ENCODE results near the gene SMIM43. TPM values are rescaled to one million over a fixed set of nuclear protein-coding genes. Genes with fewer than 3 reads are reported as not detected.
A peak's percentile ranks its signal among the peaks of the same experiment; 100 is the strongest.

The SMIM43 gene
- total and polyA plus RNA-seq, 2 donors: 0.24 to 0.43 TPM

GRCh38 chr4:121799208-121799823 is 34.4 kb upstream of the SMIM43 start:
- Histone ChIP-seq H3K4me1 (ENCODE audit: control insufficient read depth in 2 of 2, insufficient read depth in 2 of 2, low read length in 2 of 2) (peaks cover 17 to 47% of the 10 kb centered on the region in 2 donors), H3K36me3 (ENCODE audit: control insufficient read depth in 2 of 2, insufficient read depth in 2 of 2, low read length in 1 of 2) (peaks cover 8 to 16% of the 10 kb centered on the region in 2 donors), H3K9me3 (ENCODE audit: control insufficient read depth in 2 of 2, insufficient read depth in 1 of 2, low read length in 1 of 2) (no peaks in the 10 kb centered on the region), H3K27me3 (ENCODE audit: control insufficient read depth in 2 of 2, insufficient read depth in 1 of 2, low read length in 1 of 2) (no peaks in the 10 kb centered on the region), H3K4me3 (ENCODE audit: low read length in 2 of 2) (no peak overlapping the region), H3K27ac (ENCODE audit: low read depth in 1 of 2, low read length in 1 of 2) (peak overlapping the region; percentile 84 to 92)
- WGBS: 57% methylated on average over 2 of the region's 2 CpGs
- DNase-seq (ENCODE audit: low read depth in 6 of 9, low spot score in 9 of 9): peak in 2 of 9 donors; percentile 11 to 30

DNA sequence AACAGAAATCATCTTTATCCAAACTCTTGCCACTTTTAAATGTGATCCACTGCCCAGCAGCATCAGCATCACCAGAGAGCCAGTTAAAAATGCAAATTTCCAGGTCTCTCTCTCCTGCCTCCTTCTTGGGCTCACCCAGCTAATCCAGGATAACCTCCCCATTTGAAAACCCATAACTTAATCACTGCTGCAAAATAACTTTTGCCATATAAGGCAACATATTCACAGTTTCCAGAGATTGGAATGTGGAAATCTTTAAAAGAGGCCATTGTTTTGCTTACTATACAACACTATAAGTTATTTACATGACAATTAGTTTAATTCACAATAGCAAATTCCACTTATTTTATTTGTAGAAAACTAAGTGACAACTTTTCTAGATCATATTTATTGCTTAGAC is 31.3 kb upstream of the SMIM43 start:
- H3K4me3 ChIP-seq (ENCODE audit: low read length in 2 of 2): no peak overlapping the region
- H3K27ac ChIP-seq (ENCODE audit: low read depth in 1 of 2, low read length in 1 of 2): peak overlapping the region in 1 of 2 donors; percentile 96
- H3K4me1 ChIP-seq (ENCODE audit: control insufficient read depth in 2 of 2, insufficient read depth in 2 of 2, low read length in 2 of 2): peaks cover 17 to 54% of the 10 kb centered on the region in 2 donors
- H3K9me3 ChIP-seq (ENCODE audit: control insufficient read depth in 2 of 2, insufficient read depth in 1 of 2, low read length in 1 of 2): no peaks in the 10 kb centered on the region
- H3K27me3 ChIP-seq (ENCODE audit: control insufficient read depth in 2 of 2, insufficient read depth in 1 of 2, low read length in 1 of 2): no peaks in the 10 kb centered on the region
- H3K36me3 ChIP-seq (ENCODE audit: control insufficient read depth in 2 of 2, insufficient read depth in 2 of 2, low read length in 1 of 2): no peaks in the 10 kb centered on the region
- DNase-seq (ENCODE audit: low read depth in 6 of 9, low spot score in 9 of 9): no peak

- WGBS: 88% methylated on average over 5 of the region's 5 CpGs
- peak overlapping the region in 1 of 2 donors; percentile 96 for H3K27ac ChIP-seq (ENCODE audit: low read depth in 1 of 2, low read length in 1 of 2)
- no peaks in the 10 kb centered on the region for H3K9me3 ChIP-seq (ENCODE audit: control insufficient read depth in 2 of 2, insufficient read depth in 1 of 2, low read length in 1 of 2)
- DNase-seq (ENCODE audit: low read depth in 6 of 9, low spot score in 9 of 9): no peak
- no peak overlapping the region for H3K4me3 ChIP-seq (ENCODE audit: low read length in 2 of 2)
- H3K36me3 ChIP-seq (ENCODE audit: control insufficient read depth in 2 of 2, insufficient read depth in 2 of 2, low read length in 1 of 2): no peaks in the 10 kb centered on the region
- peaks cover 16 to 42% of the 10 kb centered on the region in 2 donors for H3K4me1 ChIP-seq (ENCODE audit: control insufficient read depth in 2 of 2, insufficient read depth in 2 of 2, low read length in 2 of 2)
- H3K27me3 ChIP-seq (ENCODE audit: control insufficient read depth in 2 of 2, insufficient read depth in 1 of 2, low read length in 1 of 2): no peaks in the 10 kb centered on the region
These were observed 29.7 kb upstream of the SMIM43 start for GRCh38 chr4:121794505-121795188.

GRCh38 chr4:121792966-121793365 is 28.0 kb upstream of the SMIM43 start:
- WGBS: over 99% methylated on average over 2 of the region's 2 CpGs
- Histone ChIP-seq H3K4me3 (ENCODE audit: low read length in 2 of 2) (no peak overlapping the region), H3K36me3 (ENCODE audit: control insufficient read depth in 2 of 2, insufficient read depth in 2 of 2, low read length in 1 of 2) (no peaks in the 10 kb centered on the region), H3K4me1 (ENCODE audit: control insufficient read depth in 2 of 2, insufficient read depth in 2 of 2, low read length in 2 of 2) (peaks cover 11 to 27% of the 10 kb centered on the region in 2 donors), H3K27me3 (ENCODE audit: control insufficient read depth in 2 of 2, insufficient read depth in 1 of 2, low read length in 1 of 2) (peaks cover 0 to 5% of the 10 kb centered on the region in 2 donors), H3K9me3 (ENCODE audit: control insufficient read depth in 2 of 2, insufficient read depth in 1 of 2, low read length in 1 of 2) (no peaks in the 10 kb centered on the region), H3K27ac (ENCODE audit: low read depth in 1 of 2, low read length in 1 of 2) (no peak overlapping the region)
- DNase-seq (ENCODE audit: low read depth in 6 of 9, low spot score in 9 of 9): no peak

DNA sequence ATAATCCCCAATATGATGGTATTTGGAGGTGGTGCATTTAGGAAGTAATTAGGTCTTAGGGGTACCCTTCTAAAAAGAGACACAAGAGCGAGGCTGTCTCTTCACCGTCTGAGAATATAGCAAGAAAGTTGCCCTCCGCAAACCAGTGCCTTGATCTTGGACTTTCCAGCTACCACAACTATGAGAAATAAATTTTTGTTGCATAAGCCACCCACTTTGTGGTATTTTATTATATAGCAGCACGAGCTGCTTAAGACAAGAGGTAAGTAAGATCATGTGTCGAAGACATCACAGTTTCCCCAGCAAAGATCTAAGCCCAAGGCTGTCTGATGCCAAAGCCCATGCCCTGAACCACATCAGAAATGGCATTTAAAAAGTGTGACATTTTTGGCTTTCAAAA is 26.5 kb upstream of the SMIM43 start:
- Histone ChIP-seq H3K4me3 (ENCODE audit: low read length in 2 of 2) (no peak overlapping the region), H3K4me1 (ENCODE audit: control insufficient read depth in 2 of 2, insufficient read depth in 2 of 2, low read length in 2 of 2) (peaks cover 11 to 27% of the 10 kb centered on the region in 2 donors), H3K27me3 (ENCODE audit: control insufficient read depth in 2 of 2, insufficient read depth in 1 of 2, low read length in 1 of 2) (peaks cover 0 to 7% of the 10 kb centered on the region in 2 donors), H3K9me3 (ENCODE audit: control insufficient read depth in 2 of 2, insufficient read depth in 1 of 2, low read length in 1 of 2) (no peaks in the 10 kb centered on the region), H3K36me3 (ENCODE audit: control insufficient read depth in 2 of 2, insufficient read depth in 2 of 2, low read length in 1 of 2) (no peaks in the 10 kb centered on the region), H3K27ac (ENCODE audit: low read depth in 1 of 2, low read length in 1 of 2) (no peak overlapping the region)
- peak in 2 of 9 donors; percentile 13 to 52 for DNase-seq (ENCODE audit: low read depth in 6 of 9, low spot score in 9 of 9)
- WGBS: 75% methylated on average over 5 of the region's 5 CpGs

- peaks cover 0 to 7% of the 10 kb centered on the region in 2 donors for H3K27me3 ChIP-seq (ENCODE audit: control insufficient read depth in 2 of 2, insufficient read depth in 1 of 2, low read length in 1 of 2)
- peaks cover 8 to 23% of the 10 kb centered on the region in 2 donors for H3K4me1 ChIP-seq (ENCODE audit: control insufficient read depth in 2 of 2, insufficient read depth in 2 of 2, low read length in 2 of 2)
- H3K36me3 ChIP-seq (ENCODE audit: control insufficient read depth in 2 of 2, insufficient read depth in 2 of 2, low read length in 1 of 2): no peaks in the 10 kb centered on the region
- no peak for DNase-seq (ENCODE audit: low read depth in 6 of 9, low spot score in 9 of 9)
- H3K27ac ChIP-seq (ENCODE audit: low read depth in 1 of 2, low read length in 1 of 2): no peak overlapping the region
- H3K9me3 ChIP-seq (ENCODE audit: control insufficient read depth in 2 of 2, insufficient read depth in 1 of 2, low read length in 1 of 2): no peaks in the 10 kb centered on the region
- H3K4me3 ChIP-seq (ENCODE audit: low read length in 2 of 2): no peak overlapping the region
These were observed 26.0 kb upstream of the SMIM43 start for GRCh38 chr4:121790976-121791375.

- 96% methylated on average over 3 of the region's 3 CpGs for WGBS
These were observed 25.2 kb upstream of the SMIM43 start for GRCh38 chr4:121789960-121790829.

DNA sequence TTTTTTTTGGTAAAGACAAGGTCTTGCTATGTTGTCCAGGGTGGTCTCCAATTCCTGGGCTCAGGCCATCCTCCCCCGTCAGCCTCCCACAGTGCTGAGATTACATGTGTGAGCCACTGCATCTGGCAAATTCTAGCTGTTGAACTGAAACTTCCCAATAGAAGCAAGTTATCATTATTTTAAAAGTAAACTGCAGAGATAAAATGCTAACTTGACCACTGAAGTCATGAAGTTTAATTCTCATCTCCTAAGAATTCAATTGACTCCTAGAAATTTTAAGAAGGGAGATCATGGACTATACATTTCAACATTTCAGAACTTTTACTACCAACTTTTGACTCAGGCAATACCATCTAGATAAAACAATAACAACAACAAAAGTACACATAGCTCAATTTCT is 24.5 kb upstream of the SMIM43 start:
- Histone ChIP-seq H3K9me3 (ENCODE audit: control insufficient read depth in 2 of 2, insufficient read depth in 1 of 2, low read length in 1 of 2) (no peaks in the 10 kb centered on the region), H3K4me1 (ENCODE audit: control insufficient read depth in 2 of 2, insufficient read depth in 2 of 2, low read length in 2 of 2) (peaks cover 1 to 8% of the 10 kb centered on the region in 2 donors), H3K27ac (ENCODE audit: low read depth in 1 of 2, low read length in 1 of 2) (no peak overlapping the region), H3K4me3 (ENCODE audit: low read length in 2 of 2) (no peak overlapping the region), H3K36me3 (ENCODE audit: control insufficient read depth in 2 of 2, insufficient read depth in 2 of 2, low read length in 1 of 2) (no peaks in the 10 kb centered on the region), H3K27me3 (ENCODE audit: control insufficient read depth in 2 of 2, insufficient read depth in 1 of 2, low read length in 1 of 2) (peaks cover 0 to 13% of the 10 kb centered on the region in 2 donors)
- DNase-seq (ENCODE audit: low read depth in 6 of 9, low spot score in 9 of 9): no peak
- WGBS: 100% methylated on average over 1 of the region's 1 CpG

More at GRCh38 chr4:121789960-121790829, 25.2 kb upstream of the SMIM43 start:
- no peak overlapping the region for H3K27ac ChIP-seq (ENCODE audit: low read depth in 1 of 2, low read length in 1 of 2)
- H3K4me3 ChIP-seq (ENCODE audit: low read length in 2 of 2): no peak overlapping the region
- peaks cover 0 to 11% of the 10 kb centered on the region in 2 donors for H3K27me3 ChIP-seq (ENCODE audit: control insufficient read depth in 2 of 2, insufficient read depth in 1 of 2, low read length in 1 of 2)
- H3K36me3 ChIP-seq (ENCODE audit: control insufficient read depth in 2 of 2, insufficient read depth in 2 of 2, low read length in 1 of 2): no peaks in the 10 kb centered on the region
- H3K4me1 ChIP-seq (ENCODE audit: control insufficient read depth in 2 of 2, insufficient read depth in 2 of 2, low read length in 2 of 2): peaks cover 7 to 15% of the 10 kb centered on the region in 2 donors
- DNase-seq (ENCODE audit: low read depth in 6 of 9, low spot score in 9 of 9): no peak
- no peaks in the 10 kb centered on the region for H3K9me3 ChIP-seq (ENCODE audit: control insufficient read depth in 2 of 2, insufficient read depth in 1 of 2, low read length in 1 of 2)

DNA sequence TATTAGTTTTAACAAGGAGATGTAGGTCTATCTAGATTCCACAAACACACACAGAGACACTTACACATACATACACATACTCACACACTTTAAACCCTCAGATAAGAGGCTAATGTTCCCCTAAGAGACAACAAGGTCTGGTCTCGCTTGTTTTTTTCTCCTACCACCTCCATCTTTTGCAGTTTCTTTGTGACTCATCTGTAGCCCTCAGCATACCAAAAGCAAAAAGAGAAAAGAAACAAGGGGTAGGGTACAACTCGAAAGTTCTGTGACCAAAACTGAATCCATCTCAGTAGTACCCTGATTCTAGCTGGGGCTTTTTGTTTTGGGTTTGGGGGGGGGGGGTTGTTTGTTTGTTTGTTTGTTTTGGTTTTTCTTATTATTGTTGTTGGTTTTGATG is 23.9 kb upstream of the SMIM43 start:
- peaks cover 0 to 15% of the 10 kb centered on the region in 2 donors for H3K27me3 ChIP-seq (ENCODE audit: control insufficient read depth in 2 of 2, insufficient read depth in 1 of 2, low read length in 1 of 2)
- H3K36me3 ChIP-seq (ENCODE audit: control insufficient read depth in 2 of 2, insufficient read depth in 2 of 2, low read length in 1 of 2): no peaks in the 10 kb centered on the region
- H3K9me3 ChIP-seq (ENCODE audit: control insufficient read depth in 2 of 2, insufficient read depth in 1 of 2, low read length in 1 of 2): no peaks in the 10 kb centered on the region
- H3K4me1 ChIP-seq (ENCODE audit: control insufficient read depth in 2 of 2, insufficient read depth in 2 of 2, low read length in 2 of 2): peaks cover 0 to 6% of the 10 kb centered on the region in 2 donors
- DNase-seq (ENCODE audit: low read depth in 6 of 9, low spot score in 9 of 9): no peak
- H3K4me3 ChIP-seq (ENCODE audit: low read length in 2 of 2): no peak overlapping the region
- WGBS: 91% methylated on average over 2 of the region's 2 CpGs
- H3K27ac ChIP-seq (ENCODE audit: low read depth in 1 of 2, low read length in 1 of 2): no peak overlapping the region

All from thymus (tissue), 11 donors.